GM18907 (cell line): ENCODE results near the gene CDH26.
"Not testable (repeated sequence)": the region's sequence is repeated elsewhere in the genome, so short reads cannot be mapped to it uniquely, and the experiment has no call there.

Experiments
- ATAC-seq: cut with Tn5 transposase; IDR thresholded peaks from one replicate; pipeline ENCODE4 v1.9.1; 2021; ENCODE audit warnings: mild to moderate bottlenecking, moderate library complexity; ENCODE audit not compliant: unreplicated experiment

CDH26 gene

DNA sequence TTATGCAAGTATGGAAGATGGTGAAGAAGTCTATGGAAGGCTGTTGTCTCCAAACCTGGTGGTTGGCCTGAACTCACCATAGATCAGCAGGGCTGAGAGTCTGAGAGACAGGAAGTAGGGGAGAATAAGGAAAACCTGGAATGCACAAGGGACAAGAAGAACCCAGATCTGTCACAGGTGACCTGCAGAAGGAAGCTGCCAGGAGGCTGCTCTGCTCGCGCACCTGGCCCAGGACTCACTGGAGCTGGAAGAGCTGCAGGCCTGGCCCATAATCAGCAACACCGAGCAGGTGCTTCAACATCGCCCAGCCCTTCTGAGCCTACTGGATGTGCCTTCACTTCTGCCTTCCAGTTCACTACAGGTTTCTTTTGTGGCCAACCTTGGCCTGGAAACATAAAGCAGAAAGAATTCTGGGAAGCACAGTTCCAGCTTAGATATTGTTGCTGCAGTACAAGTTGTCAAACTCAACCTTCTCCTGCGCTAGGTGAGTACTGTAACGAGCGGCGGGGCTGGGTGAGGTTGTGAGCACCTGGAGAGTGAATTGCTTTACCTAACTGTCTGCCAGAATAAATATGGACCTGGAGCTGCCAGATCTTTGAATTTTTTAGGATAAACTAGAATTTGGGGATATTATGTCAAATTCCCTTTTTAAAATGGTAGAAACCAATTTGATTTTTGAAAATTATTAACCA lies 82.4 kb downstream of the CDH26 start:
- no peak for ATAC-seq

DNA sequence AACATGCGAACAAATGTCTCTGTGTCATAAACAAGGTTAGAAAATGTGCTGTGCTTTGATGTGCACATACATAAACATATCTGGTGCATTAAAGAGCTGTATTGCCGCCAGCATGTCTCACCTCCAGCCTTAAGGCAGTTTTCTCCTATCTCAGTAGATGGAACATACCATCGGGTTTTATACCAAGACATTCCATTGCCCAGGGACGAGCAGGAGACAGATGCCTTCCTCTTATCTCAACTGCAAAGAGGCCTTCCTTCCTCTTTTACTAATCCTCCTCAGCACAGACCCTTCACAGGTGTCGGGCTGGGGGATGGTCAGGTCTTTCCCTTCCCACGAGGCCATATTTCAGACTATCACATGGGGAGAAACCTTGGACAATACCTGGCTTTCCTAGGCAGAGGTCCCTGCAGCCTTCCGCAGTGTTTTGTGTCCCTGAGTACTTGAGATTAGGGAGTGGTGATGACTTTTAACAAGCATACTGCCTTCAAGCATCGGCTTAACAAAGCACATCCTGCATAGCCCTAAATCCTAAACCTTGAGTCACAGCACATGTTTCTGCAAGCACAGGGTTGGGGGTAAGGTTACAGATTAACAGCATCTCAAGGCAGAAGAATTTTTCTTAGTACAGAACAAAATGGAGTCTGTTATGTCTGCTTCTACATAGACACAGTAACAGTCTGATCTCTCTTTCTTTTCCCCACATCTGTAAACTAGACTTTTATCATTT lies 83.4 kb downstream of the CDH26 start:
- not testable (repeated sequence) for ATAC-seq

DNA sequence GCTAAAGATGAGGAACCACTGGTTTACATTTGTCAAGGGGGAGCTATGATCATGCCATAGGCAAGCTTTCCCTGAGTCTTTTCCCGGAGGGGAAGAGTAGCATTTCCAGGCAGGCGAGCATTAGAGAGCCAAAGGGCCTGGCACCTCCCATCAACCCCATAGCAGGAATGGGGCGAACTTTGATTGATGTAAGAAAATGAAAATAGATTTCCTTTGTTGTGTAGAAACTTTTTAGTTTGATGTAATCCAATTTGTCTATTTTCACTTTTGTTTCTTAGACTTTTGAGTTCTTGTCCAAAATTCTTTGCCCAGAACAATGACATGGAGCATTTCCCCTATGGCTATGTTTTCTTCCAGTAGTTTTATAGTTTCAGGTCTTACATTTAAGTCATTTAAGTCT lies 85.2 kb downstream of the CDH26 start:
- ATAC-seq: no peak

DNA sequence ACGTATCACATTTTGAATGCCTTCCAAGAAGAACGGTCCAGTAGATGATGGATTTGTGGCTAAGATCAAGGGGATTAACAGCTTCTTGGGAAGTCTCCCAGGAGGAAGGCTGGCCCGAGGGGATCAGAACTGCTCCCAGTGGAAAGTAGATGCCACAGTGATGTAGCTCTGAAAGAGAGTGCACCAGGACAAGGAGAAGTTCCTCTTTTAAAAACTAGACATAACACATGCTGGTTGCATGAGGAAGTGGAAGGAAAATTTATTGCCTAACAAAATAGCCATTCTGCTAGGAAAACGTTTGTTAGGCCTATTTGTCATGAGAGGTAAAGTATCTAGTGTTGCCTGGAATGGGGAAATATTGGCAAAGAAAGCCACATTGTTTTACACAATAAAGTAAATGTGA lies 87.8 kb downstream of the CDH26 start:
- ATAC-seq: no peak

DNA sequence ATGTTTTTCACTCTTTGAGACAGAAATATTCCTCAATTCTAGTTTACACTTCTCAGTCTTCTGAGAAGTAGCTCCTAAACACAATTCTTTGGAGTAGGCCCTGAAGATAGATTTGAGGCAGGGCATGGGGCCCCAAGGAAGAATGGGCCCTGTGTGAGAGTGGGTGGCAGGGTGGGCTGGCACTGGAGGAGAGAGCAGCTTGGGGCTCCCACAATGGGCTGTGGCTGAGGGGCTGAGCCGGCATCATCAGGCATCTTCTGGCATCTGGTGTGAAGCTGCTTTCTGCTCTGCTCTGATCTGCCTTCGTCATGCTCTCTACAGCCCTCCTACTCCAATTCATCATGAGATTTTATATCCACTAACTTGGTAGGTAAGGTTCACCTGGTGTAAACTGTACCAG lies 88.2 kb downstream of the CDH26 start:
- no peak for ATAC-seq

DNA sequence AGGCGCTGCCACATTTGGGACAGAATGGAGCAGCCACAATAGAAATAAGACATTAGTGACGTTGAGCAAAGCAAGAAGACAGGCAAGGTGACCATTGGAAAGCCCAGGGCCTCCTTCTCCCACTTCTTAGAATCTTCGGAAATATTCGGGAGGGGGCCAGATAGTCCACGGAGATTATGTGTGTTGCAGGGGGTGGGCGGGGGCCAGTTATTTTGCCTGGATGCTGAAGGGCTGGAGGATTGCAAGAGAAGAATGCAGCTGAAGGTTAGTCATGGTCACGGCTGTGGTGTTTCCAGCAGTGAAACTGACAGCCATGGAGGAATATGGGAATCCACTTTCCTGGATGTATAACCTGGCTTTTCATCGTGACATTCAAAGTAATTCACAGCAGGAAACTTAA lies 88.6 kb downstream of the CDH26 start:
- ATAC-seq: no peak

DNA sequence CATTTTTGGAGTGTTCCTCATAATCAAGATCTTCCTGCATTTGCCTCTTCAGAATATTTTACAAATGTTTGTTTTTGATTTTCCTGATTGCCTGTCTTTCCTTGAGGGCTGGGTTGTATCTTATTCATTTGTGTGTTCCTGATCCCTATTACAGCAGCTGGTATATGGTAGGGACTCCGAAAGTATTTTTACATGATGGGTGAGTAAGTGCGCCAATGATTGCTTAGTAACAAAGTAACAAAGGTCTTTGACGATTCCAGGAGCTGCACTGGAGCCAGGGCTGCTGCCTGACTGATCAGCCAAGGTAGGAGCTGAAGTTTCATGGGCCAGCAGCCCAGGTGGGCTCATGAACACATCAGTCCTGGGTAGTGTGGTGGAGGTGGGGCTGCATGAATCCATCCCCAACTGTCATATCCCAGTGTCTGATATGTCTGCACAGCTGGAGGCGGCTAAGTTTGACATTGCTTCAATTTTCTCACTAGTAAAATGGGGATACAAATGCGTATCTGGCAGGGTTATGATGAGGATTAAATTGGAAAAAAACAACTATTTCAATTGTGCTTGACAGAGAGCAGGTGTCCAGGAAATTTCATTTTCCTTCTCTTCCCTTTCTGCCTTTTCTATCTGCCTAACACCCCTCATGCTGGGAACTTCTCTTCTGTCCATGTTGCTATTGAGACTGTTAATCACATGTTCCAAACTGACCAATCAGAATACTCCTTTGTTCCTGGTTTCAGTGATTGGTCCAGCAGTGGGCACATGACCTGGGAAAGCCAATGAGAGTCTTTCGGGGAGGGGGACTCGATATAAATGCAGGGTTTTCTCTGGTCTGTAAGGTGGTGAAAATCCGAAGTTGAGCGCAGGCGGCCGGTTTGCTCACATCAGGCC lies 90.7 kb downstream of the CDH26 start:
- no peak for ATAC-seq

DNA sequence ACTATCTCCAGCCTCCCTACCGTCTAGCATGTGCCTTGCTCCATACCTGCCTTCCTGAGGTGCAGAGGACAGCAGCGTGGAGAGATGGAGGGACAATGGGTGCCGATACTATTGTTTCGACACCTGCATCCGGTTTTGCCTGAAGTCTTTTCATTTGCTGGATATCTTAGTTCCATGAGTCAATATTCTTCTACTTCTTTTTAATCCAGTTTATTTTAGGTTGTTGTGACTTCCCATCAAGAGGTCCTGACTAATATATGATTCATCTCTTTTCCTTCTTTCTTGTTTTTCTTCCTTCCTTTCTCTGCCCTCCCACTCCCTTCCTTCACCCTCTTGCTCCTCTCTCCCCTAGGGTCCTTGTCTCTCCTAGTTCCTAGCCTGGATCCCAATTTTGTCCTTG lies 91.4 kb downstream of the CDH26 start:
- no peak for ATAC-seq

DNA sequence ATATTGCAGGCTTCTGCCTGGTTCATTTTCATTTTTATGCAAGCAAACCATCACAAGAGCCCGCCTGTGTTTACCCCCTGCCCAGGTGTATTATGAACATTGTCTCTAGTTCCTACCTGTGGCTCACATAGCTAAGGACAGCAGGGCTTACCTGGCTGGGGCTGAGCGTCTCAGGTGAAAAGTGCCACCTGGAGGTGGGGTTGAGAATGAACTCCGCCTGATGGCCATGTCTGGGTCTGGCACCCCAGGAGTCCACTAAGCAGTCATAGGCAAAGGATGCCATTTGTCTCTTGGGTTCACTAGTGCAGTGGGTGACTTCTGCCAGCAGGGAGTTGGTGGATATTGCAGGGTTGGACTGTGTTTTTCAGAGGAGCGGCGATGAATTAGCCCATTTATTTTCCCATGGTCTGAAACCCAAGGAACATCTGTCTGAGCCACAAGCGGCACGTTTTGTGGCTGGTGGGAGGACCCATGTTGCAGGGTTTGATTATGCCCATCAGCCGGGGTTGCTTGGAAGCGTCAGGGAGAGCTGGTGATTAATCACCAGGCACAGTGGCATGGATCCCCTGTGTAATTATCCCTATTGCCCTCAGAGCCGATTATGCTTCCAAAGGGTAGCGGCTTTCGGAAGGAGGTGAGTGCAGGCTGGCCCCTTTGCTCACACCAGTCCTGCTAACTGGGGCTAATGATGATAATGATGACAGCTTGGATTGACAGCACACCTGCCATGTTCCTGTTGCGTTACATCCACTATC lies 92.1 kb downstream of the CDH26 start:
- ATAC-seq: no peak

DNA sequence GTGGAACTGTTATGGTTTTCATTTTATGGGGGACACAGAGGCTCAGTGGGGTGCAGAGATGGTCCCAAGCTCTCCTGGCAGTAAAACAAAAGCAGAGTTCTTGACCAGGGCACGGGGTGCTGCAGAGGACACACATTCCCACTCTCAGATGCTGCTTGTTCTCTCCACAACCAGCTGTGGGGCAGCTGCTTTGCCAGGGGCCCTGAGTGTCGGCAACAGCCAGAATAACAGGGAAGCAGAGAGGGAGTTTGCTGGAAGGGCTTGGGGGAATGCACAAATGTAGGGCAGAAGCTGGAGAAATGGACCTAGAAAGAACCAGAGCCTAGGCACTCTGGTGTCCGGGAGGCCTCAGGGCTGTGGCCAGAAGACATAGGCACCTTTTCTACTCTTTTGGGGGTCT lies 93.7 kb downstream of the CDH26 start:
- no peak for ATAC-seq

DNA sequence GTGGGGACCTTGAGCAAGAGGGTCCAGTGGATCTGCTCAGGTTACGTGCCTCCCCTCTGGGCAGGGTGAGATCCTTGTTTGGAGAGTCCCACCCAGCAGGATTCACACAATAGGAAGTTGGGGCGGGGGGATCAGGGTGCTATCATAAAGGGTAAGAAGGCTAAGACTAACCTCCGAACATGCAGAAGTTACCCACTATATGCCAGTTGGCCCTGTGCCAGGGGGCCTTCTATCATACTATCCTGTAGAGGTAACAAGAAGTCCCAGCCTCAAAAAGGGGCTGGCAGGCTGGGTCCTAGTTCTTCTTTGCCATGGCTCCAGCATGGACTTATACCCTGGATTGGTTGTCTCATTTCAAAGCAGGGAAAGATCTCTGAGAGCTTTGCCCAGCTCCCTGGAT lies 94.1 kb downstream of the CDH26 start:
- no peak for ATAC-seq

DNA sequence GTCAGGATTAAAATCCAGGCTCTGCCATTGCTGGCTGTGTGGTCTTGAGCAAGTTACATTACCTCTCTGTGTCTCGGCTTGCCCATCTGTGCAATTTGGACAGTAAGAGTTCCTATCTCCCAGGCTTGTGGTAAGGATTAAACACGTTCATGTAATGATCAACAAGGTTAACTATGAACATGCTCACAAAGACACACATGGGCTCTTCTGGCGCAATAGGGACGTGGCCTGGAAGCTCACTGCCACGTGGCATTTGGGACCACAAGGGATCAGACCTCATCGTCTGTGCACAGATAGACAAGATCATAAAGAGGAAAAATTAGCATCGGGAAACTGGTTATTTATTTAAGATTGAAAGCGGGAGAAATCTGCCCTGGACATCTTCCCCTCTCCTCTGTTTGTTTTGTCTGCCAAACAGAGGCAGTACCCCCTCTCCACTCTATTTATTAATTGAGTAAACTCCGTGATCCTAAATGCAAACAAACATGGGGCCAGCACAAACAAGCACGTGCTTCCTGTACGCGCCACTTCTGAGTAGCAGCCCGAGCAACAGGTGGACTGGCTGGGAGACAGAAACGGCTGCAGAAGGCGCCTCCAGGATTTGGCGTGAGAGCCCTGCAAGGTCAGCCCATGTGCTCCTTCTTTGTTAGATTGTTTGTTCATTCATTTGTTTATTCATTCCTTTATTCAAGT lies 95.0 kb downstream of the CDH26 start:
- no peak for ATAC-seq

DNA sequence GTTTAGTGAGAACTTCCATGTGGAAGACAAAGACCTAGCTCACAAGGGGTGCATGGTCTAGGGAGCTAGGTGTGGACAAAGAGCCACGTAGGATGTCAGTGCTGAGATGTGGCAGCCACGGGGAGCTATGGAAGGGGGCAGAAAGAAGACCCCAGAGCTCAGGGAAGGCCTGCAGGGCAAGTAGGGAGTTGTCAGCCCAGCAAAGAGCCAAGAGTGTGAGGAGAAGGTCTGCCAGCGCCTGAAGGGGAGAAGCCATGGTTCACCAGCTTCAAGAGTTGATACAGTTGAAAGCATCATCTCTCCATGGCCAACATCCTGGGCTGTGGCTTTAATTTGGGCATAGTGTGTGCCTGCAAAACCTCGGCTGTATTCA lies 95.6 kb downstream of the CDH26 start:
- ATAC-seq: no peak

DNA sequence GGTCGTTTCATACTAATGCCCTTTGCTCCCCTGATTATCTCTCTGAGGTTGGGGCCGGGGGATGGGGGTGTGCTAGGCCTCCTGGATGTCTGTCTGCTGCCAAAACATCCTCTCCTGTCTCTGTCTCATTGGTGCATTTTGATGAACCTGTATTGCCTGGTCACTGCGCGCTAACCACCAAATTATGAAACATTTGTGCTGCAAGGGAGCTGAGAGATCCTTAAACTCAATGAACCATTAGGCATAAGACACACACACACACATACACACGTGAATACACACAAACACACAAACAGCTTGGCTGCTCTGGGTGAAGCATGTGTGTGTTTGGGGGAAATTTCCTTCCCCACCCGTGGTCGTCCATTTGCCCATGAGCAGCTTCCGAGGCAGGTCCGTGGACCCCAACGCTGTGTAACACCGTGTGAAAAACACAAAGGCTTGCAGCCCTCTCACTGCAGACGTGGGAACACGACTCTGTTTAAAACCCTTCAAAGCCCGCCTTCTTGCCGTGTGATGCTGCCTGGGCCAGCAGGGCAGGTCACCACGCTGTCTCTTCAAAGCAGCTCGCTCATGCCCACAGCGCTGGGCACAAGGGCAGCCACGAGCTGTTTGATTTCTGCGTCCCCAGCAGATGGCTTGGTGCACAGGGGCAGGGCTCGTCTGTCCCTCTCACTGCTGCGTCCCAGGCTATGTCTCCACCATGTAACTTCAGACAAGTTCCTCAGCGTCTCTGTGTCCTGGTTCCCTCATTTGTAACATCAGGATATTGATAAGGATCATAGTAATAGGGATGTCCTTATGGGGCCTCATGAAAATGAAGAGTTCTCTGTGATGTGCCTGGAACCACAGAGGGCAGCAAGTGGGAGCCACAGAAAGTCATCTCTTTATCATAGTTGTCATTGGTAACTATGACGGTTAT lies 96.8 kb downstream of the CDH26 start:
- no peak for ATAC-seq

DNA sequence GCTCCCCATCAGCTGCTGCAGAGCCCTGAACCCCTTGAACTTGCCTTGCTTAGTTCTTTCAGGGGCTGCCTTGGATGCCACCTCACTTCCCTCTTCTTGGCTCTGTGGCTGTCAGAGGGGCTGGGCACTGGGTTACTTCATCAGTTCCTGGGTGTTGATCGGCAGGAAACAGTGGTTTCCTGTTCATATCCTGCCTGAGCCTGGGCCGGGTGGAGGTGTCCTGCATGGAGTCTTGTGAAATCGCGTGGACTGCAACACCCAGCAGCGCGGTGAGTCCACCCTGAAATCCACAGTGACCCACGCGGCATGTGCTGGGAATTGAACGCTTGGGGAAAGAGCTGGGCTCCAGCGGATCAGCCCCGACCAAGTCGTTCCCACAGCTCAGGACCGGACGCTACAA lies 97.5 kb downstream of the CDH26 start:
- peak; percentile 73 for ATAC-seq

DNA sequence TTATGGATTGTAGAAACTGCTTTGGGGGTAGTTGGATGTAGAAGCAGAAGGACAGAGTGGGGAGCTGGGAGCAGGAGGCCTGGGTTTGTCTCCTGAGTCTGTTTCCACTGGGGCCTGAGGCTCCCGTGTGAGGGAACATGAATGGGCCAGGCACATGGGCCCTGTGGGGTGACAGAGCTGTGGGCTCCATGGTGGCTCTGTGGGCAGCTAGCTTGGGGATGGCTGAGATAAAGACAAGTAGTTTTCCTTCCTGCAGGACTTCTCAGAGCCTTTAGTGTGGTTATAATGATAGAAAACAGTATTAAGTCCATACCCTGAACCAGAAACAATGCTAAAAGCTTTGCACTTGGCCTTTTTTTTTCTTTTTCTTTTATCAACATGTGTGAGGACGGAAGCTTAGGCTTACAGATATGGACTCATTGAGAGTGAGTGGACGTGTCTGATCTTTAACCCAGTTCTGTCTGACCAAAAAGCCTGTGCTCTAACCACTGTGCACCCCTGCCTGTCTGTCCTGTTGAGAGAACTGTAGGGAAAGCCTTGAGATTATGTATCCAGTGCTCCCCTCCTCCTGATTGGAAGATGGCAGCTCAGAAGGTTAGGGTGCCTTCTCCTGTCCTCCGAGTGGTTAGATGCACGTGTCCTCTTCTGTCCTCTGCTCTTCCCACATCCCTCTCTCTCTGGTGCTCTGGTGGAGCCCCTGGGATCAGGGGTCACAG lies 98.3 kb downstream of the CDH26 start:
- no peak for ATAC-seq

DNA sequence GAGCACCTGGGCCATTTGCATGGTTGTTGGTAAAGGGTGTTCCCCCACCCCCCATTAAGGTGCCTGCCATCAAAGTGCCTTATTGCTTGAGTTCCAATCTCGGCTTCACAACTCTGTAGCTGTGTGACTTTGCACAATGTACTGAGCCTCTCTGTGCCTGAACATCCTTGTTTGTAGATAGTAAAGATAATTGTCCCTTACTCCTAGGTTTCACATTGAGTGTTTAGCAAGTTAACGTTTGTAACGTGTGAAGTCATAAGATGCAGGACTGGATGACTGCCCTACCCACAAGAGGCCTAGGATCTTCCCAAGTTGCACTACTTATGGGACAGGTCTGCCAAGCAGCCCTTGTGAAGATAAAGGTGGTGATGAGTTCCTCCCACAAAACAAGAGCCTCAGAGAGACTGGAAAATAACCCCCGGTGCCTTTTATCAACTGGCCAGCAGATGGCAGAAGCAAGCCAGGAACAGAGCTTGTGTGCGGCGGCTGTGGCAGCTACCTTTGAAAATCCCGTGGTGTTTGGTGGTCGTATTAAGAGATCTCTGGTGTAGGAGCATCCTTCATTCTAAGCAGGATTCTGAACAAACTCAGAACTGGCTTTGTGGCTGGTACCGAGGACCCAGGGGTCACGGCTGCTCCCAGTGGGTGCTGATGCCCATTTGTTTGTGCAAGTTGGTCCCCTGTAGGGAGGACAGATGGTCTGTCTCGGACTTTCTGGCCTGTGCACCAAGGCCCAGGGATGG lies 99.1 kb downstream of the CDH26 start:
- peak; percentile 60 for ATAC-seq
